Neural cell (in vitro differentiated cells): ENCODE data around the gene AIMP1. TPM values are rescaled to one million over a fixed set of nuclear protein-coding genes. Genes with fewer than 3 reads are reported as not detected.

ENCODE experiments used
- H2AFZ ChIP-seq: fragments of 200-600, 300-800 bp; sonication (generic), shearing (Covaris generic); 2 replicates; pipeline ENCODE4 v1.6.0; 2014; ENCODE audit warnings: low read depth, mild to moderate bottlenecking, antibody characterized with exemption, low read length, moderate library complexity
- H3F3A ChIP-seq: fragments of 200-600 bp; shearing (Covaris generic); 2 replicates; pipeline ENCODE4 v1.6.1; 2016; ENCODE audit warnings: mild to moderate bottlenecking, moderate library complexity, mixed read lengths, antibody characterized with exemption, low read length; ENCODE audit not compliant: insufficient read depth, poor library complexity, severe bottlenecking
- H3K27ac ChIP-seq: fragments of 200-600, 300-800 bp; sonication (generic), shearing (Covaris generic); 2 replicates; pipeline ENCODE4 v1.5.1; 2014; ENCODE audit warnings: mild to moderate bottlenecking, low read length, moderate library complexity
- H3K27me3 ChIP-seq: fragments of 300-800, 200-600 bp; sonication (generic), shearing (Covaris generic); 2 replicates; pipeline ENCODE4 v1.6.0; 2014; ENCODE audit warnings: mild to moderate bottlenecking, low read depth, low read length, moderate library complexity; ENCODE audit not compliant: insufficient read depth
- H3K36me3 ChIP-seq: fragments of 300-800, 200-600 bp; sonication (generic), shearing (Covaris generic); 2 replicates; pipeline ENCODE4 v1.5.1; 2014; ENCODE audit warnings: mild to moderate bottlenecking, antibody characterized with exemption, low read length, moderate library complexity; ENCODE audit not compliant: insufficient read depth
- H3K4me2 ChIP-seq: fragments of 300-800, 200-600 bp; sonication (generic), shearing (Covaris generic); 2 replicates; pipeline ENCODE4 v1.6.0; 2014; ENCODE audit warnings: mild to moderate bottlenecking, low read length
- H3K4me3 ChIP-seq: fragments of 300-800, 200-600 bp; sonication (generic), shearing (Covaris generic); 2 replicates; pipeline ENCODE4 v1.5.1; 2014; ENCODE audit warnings: mild to moderate bottlenecking, low read length, moderate library complexity
- H3K79me2 ChIP-seq: fragments of 200-600 bp; shearing (Covaris generic); replicated peaks from 2 replicates; pipeline ENCODE4 v1.6.0; 2014; ENCODE audit warnings: mild to moderate bottlenecking, low read length, moderate library complexity; ENCODE audit not compliant: insufficient read depth
- H3K9ac ChIP-seq: fragments of 300-800, 200-600 bp; sonication (generic), shearing (Covaris generic); 2 replicates; pipeline ENCODE4 v1.6.1; 2016; ENCODE audit warnings: mild to moderate bottlenecking, low read length, mixed read lengths
- H3K9me2 ChIP-seq: fragments of 200-600 bp; shearing (Covaris generic); 2 replicates; pipeline ENCODE4 v1.6.1; 2016; ENCODE audit warnings: mild to moderate bottlenecking, low read length, mixed read lengths; ENCODE audit not compliant: insufficient read depth
- H3K9me3 ChIP-seq: fragments of 200-600, 300-800 bp; sonication (generic), shearing (Covaris generic); 2 replicates; pipeline ENCODE4 v1.6.1; 2016; ENCODE audit warnings: mild to moderate bottlenecking, mixed run types, low read length, moderate library complexity, mixed read lengths
- H4K20me1 ChIP-seq: fragments of 200-600 bp; shearing (Covaris generic); 2 replicates; pipeline ENCODE4 v1.6.1; 2016; ENCODE audit warnings: mild to moderate bottlenecking, mixed run types; ENCODE audit not compliant: insufficient read depth
- EP300 ChIP-seq: fragments of 450-650 bp; conservative IDR thresholded peaks from 2 replicates; pipeline ENCODE4 v1.6.1; 2014; ENCODE audit warnings: antibody characterized with exemption, mild to moderate bottlenecking, moderate library complexity; ENCODE audit not compliant: poor library complexity, severe bottlenecking
- EZH2 ChIP-seq: fragments of 200-600, 300-800 bp; shearing (Covaris generic), sonication (generic); IDR thresholded peaks from 2 replicates; pipeline ENCODE4 v1.6.1; 2014; ENCODE audit warnings: antibody characterized with exemption, low read length, borderline replicate concordance, mild to moderate bottlenecking; ENCODE audit not compliant: insufficient read depth, poor library complexity, severe bottlenecking
- MXI1 ChIP-seq: fragments of 450-650 bp; conservative IDR thresholded peaks from 2 replicates; pipeline ENCODE4 v1.6.1; 2014; ENCODE audit warnings: antibody characterized with exemption, mild to moderate bottlenecking; ENCODE audit not compliant: poor library complexity, severe bottlenecking
- POLR2AphosphoS5 ChIP-seq: IDR thresholded peaks from 2 replicates; pipeline ENCODE4 v1.6.1; 2012
- RAD21 ChIP-seq: fragments of 450-650 bp; conservative IDR thresholded peaks from 2 replicates; pipeline ENCODE4 v1.6.1; 2014; ENCODE audit warnings: antibody characterized with exemption, mild to moderate bottlenecking, moderate library complexity
- SMC3 ChIP-seq: fragments of 450-650 bp; conservative IDR thresholded peaks from 2 replicates; pipeline ENCODE4 v1.6.1; 2014; ENCODE audit warnings: antibody characterized with exemption, mild to moderate bottlenecking, moderate library complexity; ENCODE audit not compliant: poor library complexity
- TAF1 ChIP-seq: IDR thresholded peaks from 2 replicates; pipeline ENCODE4 v1.6.1; 2012; ENCODE audit warnings: low read depth
- polyA minus RNA-seq: library from RNA; depleted of rRNA, polyadenylated mRNA; stranded (reverse); fragments of >200 nt; gene quantifications from 2 replicates; pipeline ENCODE4 v1.2.3, GENCODE V29; 2014
- polyA plus RNA-seq: library from polyadenylated mRNA; depleted of rRNA; stranded (reverse); fragments of >200 nt; gene quantifications from 2 replicates; pipeline ENCODE4 v1.2.3, GENCODE V29; 2014
- TF ChIP-seq, protein P1 (sequence below): IDR thresholded peaks from 2 replicates; pipeline ENCODE4 v1.6.1; 2012; ENCODE audit warnings: borderline replicate concordance
- TF ChIP-seq, protein P2 (sequence below): fragments of 450-650 bp; IDR thresholded peaks from 2 replicates; pipeline ENCODE4 v1.5.1; 2014; ENCODE audit warnings: antibody characterized with exemption, mild to moderate bottlenecking, moderate library complexity; ENCODE audit not compliant: poor library complexity, severe bottlenecking

AIMP1 gene
- 46.5 and 52.1 TPM in 2 replicates for polyA plus RNA-seq
- 40.9 and 45.6 TPM in 2 replicates for polyA minus RNA-seq

DNA sequence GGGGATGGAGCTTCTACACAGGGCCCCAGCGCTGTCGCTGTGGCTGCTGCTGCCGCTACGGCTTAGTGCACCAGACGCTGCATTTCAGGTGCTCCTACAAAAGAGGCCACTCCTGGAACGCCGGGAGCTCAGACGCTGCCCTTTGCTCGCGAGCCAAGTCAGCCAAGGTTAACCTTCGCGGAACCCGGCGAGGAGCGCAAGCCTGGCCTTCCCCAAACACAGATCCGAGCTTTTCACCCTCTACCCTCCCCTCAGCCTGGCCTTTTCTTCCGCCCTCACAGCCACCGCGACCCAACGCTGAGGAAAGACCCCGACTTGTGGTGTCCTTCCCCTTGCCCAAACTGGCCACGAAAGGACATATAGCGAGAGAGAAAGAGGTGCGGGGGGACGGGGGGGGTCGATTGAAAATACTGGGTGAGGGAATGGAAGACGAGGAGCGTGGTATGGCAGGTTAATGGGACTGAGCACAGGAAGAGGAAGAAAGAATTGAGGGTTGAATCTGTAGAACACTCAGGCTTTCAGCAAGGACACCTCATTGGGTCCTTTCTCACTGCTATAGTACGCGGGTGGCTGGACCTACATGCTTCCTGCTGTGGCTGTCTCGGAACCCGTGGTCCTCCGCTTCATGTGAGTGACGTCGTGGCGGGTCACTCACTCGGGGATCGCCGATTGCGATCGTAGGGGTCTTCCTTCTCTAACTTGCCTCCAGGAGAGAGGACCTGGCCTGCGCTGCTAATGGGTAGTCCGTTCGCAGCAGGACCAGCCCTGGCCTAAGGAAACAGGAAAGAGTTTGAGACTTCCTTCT lies at the start of gene AIMP1, which contains the start of gene TBCK:
AIMP1 (plus strand) TSS at position 583 of the 805 bp plus-strand sequence. CDS start 8,460 bp downstream, outside the sequence.
TBCK (minus strand) TSS at position 242 of the 805 bp plus-strand sequence. CDS start 7,249 bp downstream, outside the sequence.
- Histone ChIP-seq H3K79me2 (peaks cover 75% of the 10 kb centered on the region), H3K27ac (peak within 1 kb of the TSS; percentile 99), H3K27me3 (no peaks in the 10 kb centered on the region), H3K36me3 (no peaks in the 10 kb centered on the region), H3K9me2 (no peaks in the 10 kb centered on the region), H3F3A (peaks cover 6% of the 10 kb centered on the region), H3K9me3 (no peaks in the 10 kb centered on the region), H3K4me3 (peak within 1 kb of the TSS; percentile 74), H4K20me1 (no peaks in the 10 kb centered on the region), H3K9ac (peak within 1 kb of the TSS; percentile 98), H2AFZ (peak within 1 kb of the TSS; percentile 98), H3K4me2 (peak within 1 kb of the TSS; percentile 98)
- TF ChIP-seq POLR2AphosphoS5 (peak; percentile 96), TAF1 (peak; percentile 82), SMC3 (peak; percentile 38), EZH2 (no peak), EP300 (peak; percentile 74), RAD21 (no peak), MXI1 (peak; percentile 90)
- TF ChIP-seq, protein P1, sequence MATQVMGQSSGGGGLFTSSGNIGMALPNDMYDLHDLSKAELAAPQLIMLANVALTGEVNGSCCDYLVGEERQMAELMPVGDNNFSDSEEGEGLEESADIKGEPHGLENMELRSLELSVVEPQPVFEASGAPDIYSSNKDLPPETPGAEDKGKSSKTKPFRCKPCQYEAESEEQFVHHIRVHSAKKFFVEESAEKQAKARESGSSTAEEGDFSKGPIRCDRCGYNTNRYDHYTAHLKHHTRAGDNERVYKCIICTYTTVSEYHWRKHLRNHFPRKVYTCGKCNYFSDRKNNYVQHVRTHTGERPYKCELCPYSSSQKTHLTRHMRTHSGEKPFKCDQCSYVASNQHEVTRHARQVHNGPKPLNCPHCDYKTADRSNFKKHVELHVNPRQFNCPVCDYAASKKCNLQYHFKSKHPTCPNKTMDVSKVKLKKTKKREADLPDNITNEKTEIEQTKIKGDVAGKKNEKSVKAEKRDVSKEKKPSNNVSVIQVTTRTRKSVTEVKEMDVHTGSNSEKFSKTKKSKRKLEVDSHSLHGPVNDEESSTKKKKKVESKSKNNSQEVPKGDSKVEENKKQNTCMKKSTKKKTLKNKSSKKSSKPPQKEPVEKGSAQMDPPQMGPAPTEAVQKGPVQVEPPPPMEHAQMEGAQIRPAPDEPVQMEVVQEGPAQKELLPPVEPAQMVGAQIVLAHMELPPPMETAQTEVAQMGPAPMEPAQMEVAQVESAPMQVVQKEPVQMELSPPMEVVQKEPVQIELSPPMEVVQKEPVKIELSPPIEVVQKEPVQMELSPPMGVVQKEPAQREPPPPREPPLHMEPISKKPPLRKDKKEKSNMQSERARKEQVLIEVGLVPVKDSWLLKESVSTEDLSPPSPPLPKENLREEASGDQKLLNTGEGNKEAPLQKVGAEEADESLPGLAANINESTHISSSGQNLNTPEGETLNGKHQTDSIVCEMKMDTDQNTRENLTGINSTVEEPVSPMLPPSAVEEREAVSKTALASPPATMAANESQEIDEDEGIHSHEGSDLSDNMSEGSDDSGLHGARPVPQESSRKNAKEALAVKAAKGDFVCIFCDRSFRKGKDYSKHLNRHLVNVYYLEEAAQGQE, result peak; percentile 85

DNA sequence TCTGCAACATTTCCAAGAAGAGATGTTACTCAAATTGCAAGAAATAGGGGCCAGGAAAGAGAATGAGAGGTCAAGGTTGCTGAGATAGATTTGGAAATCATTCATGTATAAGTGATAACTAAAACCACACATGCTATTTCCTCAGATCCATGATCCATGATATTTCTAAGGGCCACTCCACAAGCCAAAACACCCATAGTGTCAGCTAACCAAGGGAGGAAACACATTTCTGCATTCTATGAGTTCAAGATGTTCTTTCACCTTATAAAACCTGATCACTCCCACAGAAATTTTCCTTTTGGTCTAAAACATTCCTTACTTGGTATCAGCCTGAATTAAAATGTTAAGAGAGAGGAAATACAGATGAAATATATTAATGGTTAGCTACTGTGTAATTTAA lies 47.6 kb upstream of the AIMP1 start:
- H2AFZ ChIP-seq, result no peak overlapping the region
- H3K27me3 ChIP-seq, result no peaks in the 10 kb centered on the region
- H3K4me2 ChIP-seq, result no peak overlapping the region
- H3K36me3 ChIP-seq, result no peaks in the 10 kb centered on the region
- no peak overlapping the region for H3K4me3 ChIP-seq
- H3K9me2 ChIP-seq, result no peaks in the 10 kb centered on the region
- no peaks in the 10 kb centered on the region for H3F3A ChIP-seq
- no peak overlapping the region for H3K9ac ChIP-seq
- no peak overlapping the region for H3K27ac ChIP-seq
- H3K79me2 ChIP-seq, result no peaks in the 10 kb centered on the region
- no peak for TF ChIP-seq TAF1
- no peak for TF ChIP-seq RAD21
- TF ChIP-seq MXI1, result no peak
- no peak for TF ChIP-seq EP300
- TF ChIP-seq, protein P2, sequence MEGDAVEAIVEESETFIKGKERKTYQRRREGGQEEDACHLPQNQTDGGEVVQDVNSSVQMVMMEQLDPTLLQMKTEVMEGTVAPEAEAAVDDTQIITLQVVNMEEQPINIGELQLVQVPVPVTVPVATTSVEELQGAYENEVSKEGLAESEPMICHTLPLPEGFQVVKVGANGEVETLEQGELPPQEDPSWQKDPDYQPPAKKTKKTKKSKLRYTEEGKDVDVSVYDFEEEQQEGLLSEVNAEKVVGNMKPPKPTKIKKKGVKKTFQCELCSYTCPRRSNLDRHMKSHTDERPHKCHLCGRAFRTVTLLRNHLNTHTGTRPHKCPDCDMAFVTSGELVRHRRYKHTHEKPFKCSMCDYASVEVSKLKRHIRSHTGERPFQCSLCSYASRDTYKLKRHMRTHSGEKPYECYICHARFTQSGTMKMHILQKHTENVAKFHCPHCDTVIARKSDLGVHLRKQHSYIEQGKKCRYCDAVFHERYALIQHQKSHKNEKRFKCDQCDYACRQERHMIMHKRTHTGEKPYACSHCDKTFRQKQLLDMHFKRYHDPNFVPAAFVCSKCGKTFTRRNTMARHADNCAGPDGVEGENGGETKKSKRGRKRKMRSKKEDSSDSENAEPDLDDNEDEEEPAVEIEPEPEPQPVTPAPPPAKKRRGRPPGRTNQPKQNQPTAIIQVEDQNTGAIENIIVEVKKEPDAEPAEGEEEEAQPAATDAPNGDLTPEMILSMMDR, result no peak
- TF ChIP-seq, protein P1, result no peak
- TF ChIP-seq POLR2AphosphoS5, result no peak
- TF ChIP-seq EZH2, result no peak
- TF ChIP-seq SMC3, result no peak
- no peaks in the 10 kb centered on the region for H4K20me1 ChIP-seq
- no peaks in the 10 kb centered on the region for H3K9me3 ChIP-seq
